ENCODE measurements around the gene EFNB3.

DNA sequence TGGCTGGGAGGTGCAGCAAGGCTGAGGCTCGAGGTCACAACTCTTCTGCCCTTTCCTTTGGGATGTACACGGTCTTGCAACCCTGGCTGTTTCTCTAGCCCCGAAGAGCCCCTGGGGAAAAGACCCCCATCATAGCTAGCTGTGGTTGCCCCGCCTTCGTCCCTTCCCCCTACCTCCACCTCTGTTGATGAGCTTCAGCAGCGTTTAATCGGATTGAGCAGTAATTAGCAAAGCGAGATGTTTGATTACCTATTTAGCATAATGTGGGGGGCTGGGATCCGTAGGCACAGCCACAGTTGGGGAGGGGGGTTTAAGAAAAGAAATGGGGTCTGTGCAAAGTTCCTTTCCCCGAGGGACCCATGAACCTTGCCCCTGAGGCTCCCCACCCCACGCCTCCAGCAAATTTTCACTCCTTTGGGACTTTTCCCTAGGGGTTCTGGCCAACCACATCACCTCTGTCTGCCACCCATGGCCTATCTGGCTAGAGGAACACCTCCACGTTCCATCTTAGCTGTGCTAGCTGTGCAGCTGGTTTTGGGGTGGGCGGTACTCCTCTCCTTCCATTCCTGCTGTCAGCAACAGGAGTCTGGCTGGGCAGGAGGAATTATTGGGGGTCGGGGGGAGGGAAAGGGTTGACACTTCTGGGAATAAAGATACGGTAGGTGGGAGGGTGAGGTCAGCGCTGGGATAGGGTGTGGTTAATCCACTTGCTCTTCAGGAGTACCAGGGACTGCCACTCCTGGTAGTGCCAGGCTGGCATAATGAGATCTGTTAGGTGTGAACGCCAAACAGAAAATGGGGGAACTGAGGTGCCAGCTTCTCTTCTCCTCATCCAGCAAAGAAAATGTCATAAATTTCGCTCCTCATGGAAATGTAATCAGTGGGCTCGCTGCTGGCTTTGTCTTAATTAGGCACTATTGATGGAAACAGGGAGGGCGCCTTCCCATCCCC lies 11.2 kb downstream of the EFNB3 start:
- TF ChIP-seq POLR2AphosphoS5 (IDR thresholded peaks at IDR 0.05) (no peak), CTCF (IDR thresholded peaks at IDR 0.05) (no peak), POLR2A (IDR thresholded peaks at IDR 0.05) (no peak), EP300 (IDR thresholded peaks at IDR 0.05) (no peak)

All from stomach (tissue), 4 donors.